Endothelial cell of umbilical vein (primary cell): ENCODE data around the gene MYCBP2. TPM values are rescaled to one million over a fixed set of nuclear protein-coding genes. Genes with fewer than 3 reads are reported as not detected.

ENCODE experiments used
- BruUV-seq: library from RNA; stranded (reverse); fragments of 400-500 nt; replicated peaks from 2 replicates; lab custom pipeline; 2021; lab: Mats Ljungman, UMichigan
- CTCF ChIA-PET: fragments of 300-600, 350-600 bp; sonication (Branson Sonifier 250); formaldehyde crosslinking; loops from one replicate; lab custom pipeline; 2021; ENCODE audit warnings: antibody characterized with exemption, inconsistent platforms; lab: Charles Lee
- POLR2A ChIA-PET: fragments of 300-600, 350-600 bp; sonication (Branson Sonifier 250); formaldehyde crosslinking; loops from one replicate; lab custom pipeline; 2021; ENCODE audit warnings: antibody characterized with exemption, inconsistent platforms; lab: Charles Lee
- DNase-seq: peaks from one replicate; pipeline ENCODE4 v3.0.0-alpha.2; 2011; ENCODE audit warnings: low read depth, low spot score
- FAIRE-seq: peaks from 2 replicates; lab custom pipeline; 2011; peaks lifted over from hg19 to GRCh38; lab: Jason Lieb, UNC
- H2AFZ ChIP-seq: 2 replicates; pipeline ENCODE4 v1.6.0; 2012; ENCODE audit warnings: low read depth, low read length, control low read depth, inconsistent platforms
- H3K27ac ChIP-seq: 2 replicates; pipeline ENCODE4 v1.5.1; 2011; ENCODE audit warnings: low read depth, mild to moderate bottlenecking, control low read depth, low read length, moderate library complexity; ENCODE audit not compliant: insufficient read depth
- H3K27me3 ChIP-seq, 2 experiments: 2 replicates each; pipeline versions ENCODE4 v1.6.0 to v1.6.1; 2011; ENCODE audit warnings: low read length in 2 of 2, mixed read lengths in 1 of 2; ENCODE audit not compliant: control insufficient read depth in 2 of 2, insufficient read depth in 2 of 2
- H3K36me3 ChIP-seq, 2 experiments: 2 replicates in 1 of 2; 3 replicates in 1 of 2; pipeline ENCODE4 v1.5.1; 2011; ENCODE audit warnings: low read length in 2 of 2, mild to moderate bottlenecking in 1 of 2, moderate library complexity in 1 of 2; ENCODE audit not compliant: control insufficient read depth in 2 of 2, insufficient read depth in 2 of 2; ENCODE audit errors: extremely low read depth in 1 of 2
- H3K4me1 ChIP-seq: 3 replicates; pipeline ENCODE4 v1.5.1; 2011; ENCODE audit warnings: mild to moderate bottlenecking, low read length; ENCODE audit not compliant: control insufficient read depth, insufficient read depth; ENCODE audit errors: extremely low read depth
- H3K4me2 ChIP-seq: 2 replicates; pipeline ENCODE4 v1.6.1; 2011; ENCODE audit warnings: low read length, control low read depth, mixed read lengths; ENCODE audit not compliant: insufficient read depth
- H3K4me3 ChIP-seq, 3 experiments: fragments of 200-600 bp in 1 of 3; sonication (generic), shearing (Covaris generic) in 1 of 3; replicated peaks in 1 of 3; 2 replicates each; pipeline ENCODE4 v1.5.1; 2011 to 2016; ENCODE audit warnings: control low read depth in 3 of 3, low read length in 3 of 3, mild to moderate bottlenecking in 2 of 3, inconsistent platforms in 1 of 3, low read depth in 1 of 3, moderate library complexity in 1 of 3; ENCODE audit not compliant: insufficient read depth in 1 of 3
- H3K79me2 ChIP-seq: 2 replicates; pipeline ENCODE4 v1.6.0; 2012; ENCODE audit warnings: low read length, inconsistent platforms; ENCODE audit not compliant: control insufficient read depth, insufficient read depth
- H3K9ac ChIP-seq: replicated peaks from 2 replicates; pipeline ENCODE3; 2011; ENCODE audit warnings: low read length, control low read depth; ENCODE audit not compliant: insufficient read depth; ENCODE audit errors: extremely low read depth
- H3K9me1 ChIP-seq: replicated peaks from 3 replicates; pipeline ENCODE4 v1.6.0; 2011; ENCODE audit warnings: mild to moderate bottlenecking, low read length; ENCODE audit not compliant: control insufficient read depth, insufficient read depth; ENCODE audit errors: extremely low read depth
- H3K9me3 ChIP-seq: replicated peaks from 2 replicates; pipeline ENCODE4 v1.5.1; 2012; ENCODE audit warnings: low read length, inconsistent platforms; ENCODE audit not compliant: control insufficient read depth, insufficient read depth
- H4K20me1 ChIP-seq: replicated peaks from 2 replicates; pipeline ENCODE3; 2011; ENCODE audit warnings: mild to moderate bottlenecking, low read length; ENCODE audit not compliant: control insufficient read depth, insufficient read depth; ENCODE audit errors: extremely low read depth
- EZH2 ChIP-seq: IDR thresholded peaks from 2 replicates; pipeline ENCODE4 v1.6.1; 2012; ENCODE audit warnings: borderline replicate concordance, low read depth, mild to moderate bottlenecking, moderate library complexity, low read length, inconsistent platforms; ENCODE audit not compliant: severe bottlenecking
- FOS ChIP-seq: IDR thresholded peaks from 2 replicates; pipeline ENCODE4 v1.6.1; 2011; ENCODE audit warnings: mild to moderate bottlenecking, low read length, moderate library complexity, borderline replicate concordance; ENCODE audit not compliant: insufficient read depth
- JUN ChIP-seq: IDR thresholded peaks from 2 replicates; pipeline ENCODE4 v1.6.1; 2011; ENCODE audit warnings: borderline replicate concordance, low read depth; ENCODE audit not compliant: insufficient read length, insufficient read depth
- MYC ChIP-seq: IDR thresholded peaks from one replicate; pipeline ENCODE4 v1.6.1; 2011; ENCODE audit warnings: mild to moderate bottlenecking, low read depth, low read length
- POLR2A ChIP-seq: IDR thresholded peaks from 2 replicates; pipeline ENCODE4 v1.6.1; 2012; ENCODE audit warnings: low read depth, mild to moderate bottlenecking, control low read depth, low read length
- POLR2AphosphoS5 ChIP-seq: IDR thresholded peaks from 2 replicates; pipeline ENCODE4 v1.6.1; 2012; ENCODE audit warnings: low read depth, mild to moderate bottlenecking, control low read depth, low read length, moderate library complexity; ENCODE audit not compliant: insufficient read depth
- dilution Hi-C: fragments of 300-500 bp; cut with MboI; formaldehyde crosslinking; loops from one replicate; pipeline ENCODE4 v1.15.0; 2019; ENCODE audit warnings: low sequenced_read_pairs; ENCODE audit not compliant: extremely low pct_ligation_motif_present
- intact Hi-C: fragments of 100-400 bp; cut with micrococcal nuclease; formaldehyde crosslinking; loops from one replicate; pipeline ENCODE4 v1.10.0; 2022
- polyA plus RNA-seq, 4 experiments: library from polyadenylated mRNA; depleted of rRNA in 3 of 4; stranded (reverse) in 3 of 4; unstranded in 1 of 4; fragments of >200 nt; gene quantifications; 2 replicates each; pipeline versions ENCODE4 v1.2.1 to v1.2.3, GENCODE V29; 2011 to 2012; ENCODE audit warnings: missing spikeins in 1 of 4
- total RNA-seq: library from RNA; stranded (reverse); gene quantifications from 2 replicates; pipeline ENCODE4 v1.2.3, GENCODE V29; 2021
- TF ChIP-seq, protein P1 (sequence below), 2 donors: IDR thresholded peaks; 1 replicate in 1 of 2; 2 replicates in 1 of 2; pipeline ENCODE4 v1.5.1; 2011; ENCODE audit warnings: low read length in 2 of 2, mild to moderate bottlenecking in 2 of 2, moderate library complexity in 2 of 2, control low read depth in 1 of 2, inconsistent platforms in 1 of 2, low read depth in 1 of 2; ENCODE audit not compliant: insufficient read depth in 1 of 2; ENCODE audit errors: extremely low read depth in 1 of 2
- TF ChIP-seq, protein P2 (sequence below): IDR thresholded peaks from 2 replicates; pipeline ENCODE4 v1.6.1; 2011; ENCODE audit not compliant: insufficient read depth, insufficient read length

MYCBP2 gene
- total and polyA plus RNA-seq, 2 donors (not counting 3 experiments of a cell fraction or from before 2014, with no cell fraction given) = 30.5 to 89.8 TPM

DNA sequence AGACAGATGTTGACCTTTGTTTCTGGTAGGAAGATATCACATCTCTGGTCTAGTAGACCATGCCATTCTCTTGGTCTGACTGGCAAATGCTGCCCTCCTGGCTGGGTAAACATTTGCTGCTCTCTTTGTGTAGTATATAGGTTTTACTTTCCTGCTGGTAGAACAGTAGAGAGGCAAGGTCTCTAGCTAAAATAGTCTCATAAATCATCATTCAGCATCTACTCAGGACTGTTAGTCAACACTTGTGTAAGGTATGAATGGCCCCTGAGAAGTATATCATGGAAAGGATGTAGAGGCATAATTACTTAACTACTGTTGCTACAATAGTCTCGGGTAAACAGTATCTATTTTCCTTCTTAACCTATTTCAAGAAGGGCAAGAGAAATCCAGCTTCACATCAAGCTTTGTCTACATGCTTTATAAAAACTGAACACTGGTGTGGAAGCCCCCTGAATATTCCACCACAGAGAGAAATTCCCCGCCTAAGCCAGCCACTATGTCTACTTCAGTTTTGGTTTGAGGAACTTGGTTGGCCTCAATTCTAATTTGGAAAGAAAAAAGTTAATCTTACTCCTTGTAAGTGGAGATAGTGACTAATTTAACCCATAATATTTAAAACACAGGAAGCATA is 18.4 kb upstream of the MYCBP2 start:
- TF ChIP-seq POLR2A (no peak), POLR2AphosphoS5 (no peak), JUN (no peak), EZH2 (no peak), MYC (no peak), FOS (no peak)
- TF ChIP-seq, protein P1, sequence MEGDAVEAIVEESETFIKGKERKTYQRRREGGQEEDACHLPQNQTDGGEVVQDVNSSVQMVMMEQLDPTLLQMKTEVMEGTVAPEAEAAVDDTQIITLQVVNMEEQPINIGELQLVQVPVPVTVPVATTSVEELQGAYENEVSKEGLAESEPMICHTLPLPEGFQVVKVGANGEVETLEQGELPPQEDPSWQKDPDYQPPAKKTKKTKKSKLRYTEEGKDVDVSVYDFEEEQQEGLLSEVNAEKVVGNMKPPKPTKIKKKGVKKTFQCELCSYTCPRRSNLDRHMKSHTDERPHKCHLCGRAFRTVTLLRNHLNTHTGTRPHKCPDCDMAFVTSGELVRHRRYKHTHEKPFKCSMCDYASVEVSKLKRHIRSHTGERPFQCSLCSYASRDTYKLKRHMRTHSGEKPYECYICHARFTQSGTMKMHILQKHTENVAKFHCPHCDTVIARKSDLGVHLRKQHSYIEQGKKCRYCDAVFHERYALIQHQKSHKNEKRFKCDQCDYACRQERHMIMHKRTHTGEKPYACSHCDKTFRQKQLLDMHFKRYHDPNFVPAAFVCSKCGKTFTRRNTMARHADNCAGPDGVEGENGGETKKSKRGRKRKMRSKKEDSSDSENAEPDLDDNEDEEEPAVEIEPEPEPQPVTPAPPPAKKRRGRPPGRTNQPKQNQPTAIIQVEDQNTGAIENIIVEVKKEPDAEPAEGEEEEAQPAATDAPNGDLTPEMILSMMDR (IDR thresholded peaks at IDR 0.05; ENCODE audit: extremely low read depth in 1 of 2, insufficient read depth in 1 of 2, low read depth in 1 of 2, low read length in 2 of 2) = no peak
- TF ChIP-seq, protein P2, sequence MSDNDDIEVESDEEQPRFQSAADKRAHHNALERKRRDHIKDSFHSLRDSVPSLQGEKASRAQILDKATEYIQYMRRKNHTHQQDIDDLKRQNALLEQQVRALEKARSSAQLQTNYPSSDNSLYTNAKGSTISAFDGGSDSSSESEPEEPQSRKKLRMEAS = no peak
- Histone ChIP-seq H3K36me3 (no peaks in the 10 kb centered on the region), H3K27me3 (peaks cover 0 to 5% of the 10 kb centered on the region in 2 experiments), H3K4me1 (no peaks in the 10 kb centered on the region), H3K79me2 (no peaks in the 10 kb centered on the region), H3K27ac (no peak overlapping the region), H3K9me3 (no peaks in the 10 kb centered on the region), H3K4me2 (no peak overlapping the region), H3K4me3 (no peak overlapping the region), H3K9ac (no peak overlapping the region), H4K20me1 (no peaks in the 10 kb centered on the region), H2AFZ (no peak overlapping the region), H3K9me1 (no peaks in the 10 kb centered on the region)
- intact Hi-C loops = no loop called here
- BruUV-seq = no TSS peak
- ChIA-PET POLR2A (no interaction called here), CTCF (no interaction called here)
- FAIRE-seq (no peak), DNase-seq (no peak)
- dilution Hi-C loops = no loop called here
